HG03432 (cell line): ENCODE data around the gene XCR1.
A peak's percentile ranks its signal among the peaks of the same experiment; 100 is the strongest.
"Not testable (repeated sequence)": the region's sequence is repeated elsewhere in the genome, so short reads cannot be mapped to it uniquely, and the experiment has no call there.

Experiments
- ATAC-seq: cut with Tn5 transposase; IDR thresholded peaks from one replicate; pipeline ENCODE4 v1.9.1; 2021; ENCODE audit warnings: mild to moderate bottlenecking, moderate library complexity; ENCODE audit not compliant: unreplicated experiment

Gene XCR1

DNA sequence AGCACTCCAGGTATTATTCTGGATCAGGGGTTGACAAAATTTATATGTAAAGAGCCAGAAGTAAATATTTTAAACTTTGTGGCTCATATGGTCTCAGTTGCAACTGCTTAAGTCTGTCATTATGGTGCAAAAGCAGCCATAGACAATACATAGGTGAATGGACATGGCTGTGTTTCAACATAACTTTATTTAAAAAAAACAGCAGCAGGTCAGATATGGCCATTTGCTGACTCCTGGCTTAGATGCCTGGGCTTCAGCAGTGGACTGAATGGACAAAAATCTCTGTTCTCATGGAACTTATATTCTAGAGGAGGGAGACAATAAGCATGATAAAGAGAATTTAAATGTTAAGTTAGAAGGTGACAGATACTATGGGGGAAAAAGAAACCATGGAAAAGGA lies 20.0 kb downstream of the XCR1 start:
- ATAC-seq = no peak

DNA sequence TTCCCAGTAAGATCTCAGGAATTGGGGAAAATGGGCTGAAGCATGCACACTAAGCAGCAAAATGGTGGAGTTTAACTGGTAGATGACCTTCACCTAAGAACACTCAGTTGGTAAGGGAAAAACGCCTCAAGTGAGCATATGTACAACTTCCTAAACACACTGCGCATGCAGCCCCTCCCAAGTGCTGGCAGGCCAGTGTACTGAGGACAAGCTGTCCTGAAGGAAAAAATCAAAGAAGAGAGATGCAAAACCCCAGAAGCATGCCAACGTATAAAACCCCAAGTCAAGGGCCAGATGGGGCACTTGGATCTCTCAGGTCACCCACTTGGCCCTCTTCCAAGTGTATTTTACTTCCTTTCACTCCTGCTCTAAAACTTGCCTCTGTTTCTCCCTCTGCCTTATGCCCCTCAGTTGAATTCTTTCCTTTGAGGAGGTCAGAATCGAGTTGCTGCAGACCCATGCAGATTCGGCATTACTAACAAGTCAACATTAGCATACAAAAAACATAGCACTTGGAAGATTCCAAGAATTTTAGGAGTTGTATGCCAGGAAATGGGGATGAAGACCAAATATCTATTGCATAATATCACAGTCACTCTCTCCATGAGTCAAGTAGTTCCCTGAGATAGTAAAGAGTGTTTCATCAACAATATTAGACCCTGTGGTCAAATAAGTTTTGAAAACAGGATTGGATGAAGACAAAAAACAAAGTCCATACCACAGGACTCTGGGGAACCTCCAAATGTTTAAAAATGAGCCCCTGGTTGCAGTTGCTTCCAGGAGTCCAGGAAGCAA lies 20.8 kb downstream of the XCR1 start:
- ATAC-seq = no peak

DNA sequence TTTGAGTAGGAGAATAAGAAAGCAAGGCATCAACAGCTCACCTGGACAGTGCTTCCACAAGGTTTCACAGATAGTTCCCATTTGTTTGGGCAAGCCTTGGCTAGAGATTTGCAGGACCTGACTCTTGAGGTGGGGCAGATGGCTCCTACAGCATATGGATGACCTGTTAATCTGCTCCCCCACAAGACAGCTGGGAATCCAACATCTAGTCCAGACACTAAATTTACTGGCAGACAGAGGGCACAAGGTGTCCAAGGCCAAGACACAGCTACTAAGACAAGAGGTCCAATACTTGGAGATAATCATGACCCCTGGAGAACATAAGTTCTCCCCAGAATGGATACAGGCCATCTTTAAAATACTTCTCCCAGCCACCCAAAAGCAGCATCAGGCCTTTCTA lies 23.6 kb downstream of the XCR1 start:
- not testable (repeated sequence) for ATAC-seq

DNA sequence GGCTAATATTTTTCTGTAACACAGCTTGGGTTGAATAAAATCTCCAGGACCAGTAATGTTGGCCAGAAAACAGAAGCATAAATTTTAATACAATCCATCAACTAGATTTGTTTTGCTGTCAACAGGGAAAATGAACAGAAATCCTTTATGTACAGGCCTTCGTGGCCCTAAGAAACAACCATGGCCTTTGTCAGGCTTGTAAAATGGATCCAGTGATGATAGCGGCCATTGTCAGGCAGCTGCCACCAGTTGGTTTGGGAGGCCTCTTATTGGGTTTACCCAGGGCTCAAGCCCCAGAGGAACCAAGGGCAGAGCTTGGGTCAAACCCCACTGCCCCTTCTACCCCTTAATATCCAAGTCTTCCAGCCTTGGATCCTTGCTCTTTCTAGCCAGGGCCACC lies 26.1 kb downstream of the XCR1 start:
- ATAC-seq = no peak

DNA sequence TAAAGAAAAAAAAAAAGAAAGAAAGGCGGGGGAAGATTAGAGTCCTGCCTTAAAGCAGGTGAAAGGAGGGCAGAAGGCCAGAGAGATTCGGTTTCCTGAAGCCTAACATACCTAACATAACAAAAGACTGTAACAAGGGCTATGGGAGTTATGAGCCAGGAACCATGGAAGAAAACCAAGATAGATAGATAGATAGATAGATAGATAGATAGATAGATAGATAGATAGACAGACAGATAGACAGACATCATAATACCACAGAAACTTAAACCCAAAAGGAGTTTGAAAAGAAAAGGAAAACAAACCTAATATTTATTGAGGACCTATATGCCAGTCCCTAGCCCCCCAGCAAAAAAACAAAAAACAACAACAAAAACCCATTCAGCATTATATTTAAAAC lies 29.3 kb downstream of the XCR1 start:
- no peak for ATAC-seq

DNA sequence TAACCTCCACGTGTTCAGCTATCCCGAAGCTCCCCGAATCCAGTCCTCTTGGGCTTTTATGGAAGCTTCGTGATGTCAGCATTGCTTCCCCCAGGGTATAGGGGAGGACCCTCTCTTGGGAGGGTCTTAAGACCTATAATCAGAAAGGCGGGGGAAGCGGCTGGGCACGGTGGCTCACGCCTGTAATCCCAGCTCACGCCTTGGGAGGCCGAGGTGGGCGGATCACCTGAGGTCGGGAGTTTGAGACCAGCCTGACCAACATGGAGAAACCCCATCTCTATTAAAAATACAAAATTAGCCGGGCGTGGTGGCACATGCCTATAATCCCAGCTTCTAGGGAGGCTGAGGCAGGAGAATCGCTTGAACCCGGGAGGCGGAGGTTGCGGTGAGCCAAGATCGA lies 29.8 kb downstream of the XCR1 start:
- ATAC-seq = not testable (repeated sequence)

DNA sequence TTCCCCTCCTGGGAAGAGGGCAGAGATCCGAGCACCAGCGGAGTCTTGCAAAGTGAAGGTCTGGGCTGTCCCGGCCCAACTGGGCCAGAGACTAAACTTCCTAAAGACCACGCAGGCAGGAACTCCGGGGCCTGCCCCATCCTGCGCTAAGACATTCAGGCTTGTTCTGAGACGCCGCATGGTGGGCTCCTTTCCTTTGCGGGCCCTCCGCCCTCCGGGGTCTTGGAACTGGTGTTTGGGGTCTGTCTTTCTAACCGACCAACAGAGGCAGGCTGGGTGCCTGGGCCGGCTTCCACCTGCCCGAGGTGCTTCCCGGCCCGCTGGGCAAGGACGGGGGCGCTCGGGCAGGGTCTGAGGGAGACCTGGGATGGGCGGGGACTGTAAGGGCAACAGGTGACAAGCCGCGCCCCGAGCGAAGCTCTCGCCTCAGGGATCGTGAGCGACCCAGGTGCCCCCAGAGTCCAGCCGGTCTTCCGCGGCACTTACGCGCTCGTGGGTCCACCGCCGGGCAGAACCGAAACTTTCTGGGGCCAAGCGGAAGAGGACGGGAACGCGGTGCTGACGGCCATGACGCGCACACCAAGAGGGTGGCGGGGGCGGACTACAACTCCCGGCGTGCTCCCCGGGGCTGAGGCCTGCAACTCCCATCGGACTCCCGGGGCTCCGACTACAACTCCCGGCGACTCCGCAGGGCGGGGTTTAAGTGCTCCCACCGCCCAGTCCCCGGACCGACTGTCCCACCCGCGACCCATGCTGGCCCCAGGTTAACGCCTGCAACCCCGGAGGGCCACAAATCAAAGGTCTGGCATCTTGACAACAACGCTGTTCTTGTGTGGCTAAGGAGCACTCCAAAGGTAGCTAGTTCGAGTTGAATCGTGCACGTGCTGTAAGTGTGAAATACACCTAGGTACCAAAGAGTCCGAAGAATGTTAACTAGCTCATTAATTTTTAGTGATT lies 31.8 kb downstream of the XCR1 start, which contains the start of gene FYCO1:
Gene FYCO1, minus strand, starts transcription at position 589 of the 957 bp plus-strand sequence. CDS start 10,914 bp downstream, outside the sequence.
- ATAC-seq = peak; percentile 91

DNA sequence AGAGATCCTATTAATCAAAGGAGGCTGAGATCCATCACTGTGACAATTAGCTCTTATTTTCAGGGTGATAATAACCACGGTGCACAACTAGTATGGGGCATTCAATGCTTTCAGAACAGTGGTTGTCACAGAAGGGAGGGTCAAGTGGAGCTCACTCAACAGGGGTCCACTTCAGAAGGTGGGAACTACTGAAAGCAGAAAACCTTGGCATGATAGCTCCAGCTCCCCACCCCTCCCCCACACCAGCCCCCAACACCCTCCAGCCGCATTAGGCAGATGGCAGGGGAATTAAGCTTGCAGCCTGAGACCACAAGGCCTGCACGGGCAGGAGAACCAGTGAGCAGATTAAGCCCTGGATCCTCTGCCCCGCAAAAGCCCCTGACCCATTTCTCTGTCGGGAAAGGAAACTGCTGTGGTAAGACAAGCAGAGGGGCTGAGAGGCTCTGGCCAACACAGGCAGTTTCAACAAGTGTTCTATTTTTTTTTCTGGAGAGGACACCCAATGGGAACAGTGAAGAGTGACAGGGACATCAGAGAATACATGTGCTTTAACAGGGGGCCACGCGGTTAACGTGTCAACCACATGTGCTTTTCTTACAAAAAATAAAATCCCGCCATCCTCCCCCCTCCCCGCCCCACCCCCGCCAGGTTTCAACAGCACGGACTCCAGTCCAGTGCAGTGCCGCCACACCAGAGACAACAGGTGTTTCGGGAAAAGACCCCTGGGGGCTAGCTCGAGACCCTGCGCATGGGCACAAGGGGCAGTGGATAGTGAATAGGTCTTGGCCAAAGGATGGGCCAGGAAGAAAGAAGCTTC lies 32.7 kb downstream of the XCR1 start:
- ATAC-seq = peak; percentile 19

DNA sequence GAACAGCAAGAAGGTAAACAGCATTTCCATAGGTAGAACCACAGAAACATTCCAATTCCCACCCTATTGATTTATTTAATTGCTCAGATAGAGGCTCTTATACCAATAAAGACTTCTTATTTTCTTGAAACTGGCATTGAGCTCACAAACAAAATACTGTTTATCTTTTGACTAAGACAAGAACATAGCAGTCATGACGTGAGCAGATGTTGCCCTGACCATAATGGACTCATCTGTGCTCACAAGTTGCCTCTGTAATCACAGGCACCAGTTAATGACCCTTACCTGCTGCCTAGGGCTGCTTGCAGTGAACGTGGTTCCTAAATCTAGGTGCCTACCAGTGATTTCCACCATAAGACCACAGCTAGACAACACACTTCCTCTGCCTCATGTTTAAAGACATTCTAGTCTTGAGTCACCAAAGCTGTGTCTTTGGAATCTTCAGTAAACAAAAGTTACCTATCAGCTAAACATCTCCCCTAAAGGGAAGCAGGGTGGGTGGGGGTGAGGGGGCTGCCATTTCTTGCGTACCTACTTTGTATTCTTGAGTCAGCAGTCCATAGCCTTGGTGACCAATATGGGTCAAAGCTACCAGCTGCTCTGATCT lies 33.8 kb downstream of the XCR1 start:
- no peak for ATAC-seq

DNA sequence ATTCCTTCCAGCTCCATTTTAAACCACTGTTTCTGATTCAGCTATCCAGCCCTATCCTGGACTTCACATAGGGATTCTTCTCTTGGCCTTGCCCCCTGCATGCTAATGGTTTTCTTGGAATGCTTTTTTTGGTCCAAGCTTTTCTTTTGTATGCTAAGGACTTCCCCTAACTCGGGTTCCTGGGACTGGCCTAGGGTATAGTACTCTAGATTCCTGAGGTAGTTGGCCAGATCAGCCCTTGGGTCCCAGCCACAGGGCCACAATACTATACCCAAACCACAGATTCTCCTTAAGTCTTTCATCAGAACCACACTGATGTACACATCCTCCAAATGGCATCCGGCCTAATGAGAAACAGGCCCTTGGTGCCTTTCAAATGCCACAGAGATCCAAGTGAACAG lies 34.5 kb downstream of the XCR1 start:
- no peak for ATAC-seq

DNA sequence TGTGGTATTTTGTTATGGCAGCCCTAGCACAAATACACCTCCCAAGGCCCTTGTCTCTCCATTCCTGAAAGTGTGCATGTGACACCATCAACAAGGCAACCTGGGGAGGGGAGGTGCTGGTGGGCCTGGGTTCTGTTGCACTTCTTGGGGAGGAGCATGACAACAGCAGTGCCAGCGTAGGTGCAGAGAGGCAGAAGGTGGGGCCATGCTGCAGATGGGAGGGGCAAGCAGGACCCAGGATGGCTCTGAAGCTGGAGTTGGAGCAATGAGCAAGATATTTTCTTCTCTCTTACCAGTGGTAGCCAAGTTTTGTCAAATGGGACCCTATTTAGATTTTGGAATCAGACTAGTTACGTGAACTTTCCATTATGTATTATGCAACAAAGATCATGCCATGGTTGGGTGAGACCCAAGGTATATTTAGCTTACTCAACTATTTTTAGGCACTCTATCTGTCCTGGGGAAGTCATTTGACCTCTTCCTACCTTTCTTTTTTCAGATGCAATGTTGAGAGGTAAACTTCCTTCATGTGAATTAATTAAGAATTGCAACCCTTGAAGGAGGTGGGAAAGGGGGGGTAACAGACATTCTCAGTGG lies 35.1 kb downstream of the XCR1 start:
- ATAC-seq = no peak

DNA sequence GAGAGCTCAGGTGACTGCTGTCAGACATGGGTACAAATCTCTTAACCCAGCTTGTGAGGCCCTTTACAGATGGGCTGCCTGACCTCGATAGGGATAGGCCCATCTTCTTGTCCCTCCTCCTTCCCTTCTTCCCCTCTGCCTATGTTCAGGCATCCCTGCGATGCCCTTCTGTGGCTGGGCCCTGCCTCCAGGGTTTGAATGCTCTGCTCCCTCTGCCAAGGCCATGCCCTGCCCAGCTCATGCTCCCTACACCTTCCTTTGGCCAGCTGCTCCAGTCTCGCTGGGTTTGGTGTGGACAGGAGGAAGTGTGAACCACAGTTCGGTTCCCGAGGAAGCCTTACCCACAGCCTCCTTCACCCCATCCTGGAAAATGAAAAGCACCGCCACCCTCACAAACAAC lies 35.9 kb downstream of the XCR1 start:
- no peak for ATAC-seq

DNA sequence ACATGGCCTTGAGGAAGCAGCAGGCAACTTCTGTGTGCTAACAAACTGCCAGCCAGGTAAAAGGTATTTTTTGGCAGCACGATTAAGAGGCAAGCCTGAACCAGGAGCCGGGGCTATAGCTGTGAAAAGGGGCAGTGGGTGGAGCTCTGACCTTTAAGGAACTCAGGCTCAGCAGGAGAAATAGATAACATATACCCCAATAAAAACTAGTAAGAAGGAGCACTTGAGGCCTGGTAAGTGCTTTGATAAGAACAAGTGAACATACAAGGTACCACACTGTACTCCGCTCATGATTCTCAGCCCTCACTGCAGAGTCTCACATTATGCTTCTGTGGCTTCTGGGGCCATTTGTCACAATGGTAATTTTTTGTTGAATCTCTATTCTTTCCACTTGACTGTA lies 37.1 kb downstream of the XCR1 start:
- no peak for ATAC-seq

DNA sequence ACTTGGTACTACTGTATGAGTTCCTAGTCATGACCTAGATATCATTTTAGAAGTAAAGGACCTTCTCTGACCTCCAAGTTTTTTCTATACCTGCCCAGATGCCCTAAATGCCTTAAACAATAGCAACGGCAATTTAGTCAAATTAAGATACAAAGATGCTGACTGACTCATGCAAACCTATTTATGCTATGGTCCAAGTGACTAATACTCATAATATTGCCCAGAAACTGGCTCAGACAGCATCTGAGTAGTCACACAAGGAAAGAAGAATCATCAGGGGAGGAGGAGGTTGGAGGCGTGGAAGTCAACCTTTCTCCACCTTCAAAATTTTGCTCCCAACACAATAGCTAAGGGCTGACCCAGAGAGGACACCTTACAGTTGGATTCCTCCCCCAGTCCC lies 38.5 kb downstream of the XCR1 start:
- no peak for ATAC-seq

DNA sequence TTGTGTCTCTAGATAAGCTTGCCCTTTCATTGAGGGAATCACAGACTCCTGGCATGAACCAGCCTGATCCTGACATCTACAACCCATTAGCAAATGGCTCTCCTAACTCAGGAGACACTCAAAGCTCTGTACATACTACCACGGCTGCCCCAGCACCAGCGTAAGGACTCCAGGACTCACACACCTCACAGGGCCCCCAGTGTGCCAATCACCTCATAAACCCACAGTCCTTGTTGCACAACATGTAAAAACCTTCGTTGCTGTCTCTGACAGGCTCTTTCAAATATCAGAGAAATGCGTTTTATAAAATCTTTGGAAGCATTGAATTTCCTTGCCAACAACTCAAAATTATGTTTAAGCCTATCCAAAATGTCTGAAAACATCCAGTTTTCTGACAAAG lies 38.9 kb downstream of the XCR1 start:
- no peak for ATAC-seq

DNA sequence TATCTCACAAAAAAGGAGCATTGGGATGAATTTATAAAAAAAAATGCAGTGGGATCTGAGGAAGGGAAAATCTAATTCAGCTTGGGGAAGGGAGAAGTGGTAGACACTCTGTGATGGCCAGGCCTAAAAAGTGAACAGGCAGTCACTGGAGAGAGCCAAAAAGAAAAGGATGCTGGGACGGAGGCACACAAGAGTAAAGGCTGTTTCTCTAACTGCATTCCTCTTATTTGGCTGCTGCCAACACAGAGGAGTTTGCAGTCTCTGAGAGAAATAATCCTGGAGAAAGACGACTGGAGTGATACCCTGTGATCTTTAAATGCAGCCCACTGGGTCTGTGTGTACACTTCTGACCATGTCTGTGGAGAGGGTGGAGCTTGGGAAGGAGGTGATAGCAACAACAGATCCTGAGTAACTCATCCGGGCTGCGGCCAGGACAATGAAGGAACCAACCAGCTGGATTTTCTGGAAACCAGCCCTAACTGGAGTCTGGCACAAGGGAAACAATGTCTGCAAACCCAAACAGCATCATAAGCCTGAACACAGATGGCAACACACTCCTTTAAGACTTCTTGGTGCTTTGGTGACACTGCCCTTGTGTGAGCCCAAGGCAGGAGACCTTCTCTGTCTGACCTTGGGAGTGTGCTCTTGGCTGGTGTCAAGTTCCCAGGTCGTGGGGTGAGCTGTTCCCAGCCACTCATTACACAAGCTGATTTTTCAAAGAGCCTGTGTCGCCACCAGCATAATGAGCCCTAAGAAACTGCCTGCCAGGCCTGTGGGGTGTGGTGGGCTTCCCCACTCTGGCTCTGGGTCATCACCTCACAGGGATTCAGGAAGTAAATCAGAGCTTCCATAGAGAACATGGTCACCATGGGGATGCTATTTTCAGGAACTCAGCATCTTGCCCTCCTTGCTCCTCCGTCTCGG lies 39.7 kb downstream of the XCR1 start:
- ATAC-seq = no peak

DNA sequence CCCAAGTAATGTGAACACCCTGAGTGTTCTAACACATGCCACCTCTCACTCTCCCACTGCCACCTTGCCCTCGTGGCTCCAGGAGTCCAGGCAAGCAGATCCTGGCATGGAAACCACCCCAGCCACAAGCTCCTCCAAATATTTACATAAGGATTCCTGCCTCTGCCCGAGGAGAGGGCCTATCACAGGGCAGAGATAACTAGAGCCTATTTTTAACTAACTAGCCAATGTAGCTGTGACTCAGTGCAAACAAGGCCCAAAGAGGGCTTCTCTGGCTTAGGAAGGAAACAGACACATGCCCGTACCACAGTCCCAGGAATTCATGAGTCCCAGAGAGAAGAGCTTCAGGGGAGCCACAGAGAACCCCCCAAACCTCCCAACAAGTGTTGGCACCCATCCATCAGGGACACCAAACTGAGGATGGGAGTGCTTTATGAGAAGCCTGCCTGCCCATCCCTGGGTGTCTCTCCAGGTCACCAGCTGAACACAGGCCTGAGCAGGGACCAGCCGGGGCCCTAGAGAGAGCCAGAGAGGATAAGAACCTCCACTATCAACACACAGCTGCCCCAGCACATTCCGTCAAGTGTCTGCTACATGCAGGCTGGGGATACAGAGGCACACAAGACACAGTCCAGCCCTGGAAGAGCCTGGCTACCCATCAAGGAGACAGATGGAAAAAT lies 40.8 kb downstream of the XCR1 start:
- no peak for ATAC-seq

DNA sequence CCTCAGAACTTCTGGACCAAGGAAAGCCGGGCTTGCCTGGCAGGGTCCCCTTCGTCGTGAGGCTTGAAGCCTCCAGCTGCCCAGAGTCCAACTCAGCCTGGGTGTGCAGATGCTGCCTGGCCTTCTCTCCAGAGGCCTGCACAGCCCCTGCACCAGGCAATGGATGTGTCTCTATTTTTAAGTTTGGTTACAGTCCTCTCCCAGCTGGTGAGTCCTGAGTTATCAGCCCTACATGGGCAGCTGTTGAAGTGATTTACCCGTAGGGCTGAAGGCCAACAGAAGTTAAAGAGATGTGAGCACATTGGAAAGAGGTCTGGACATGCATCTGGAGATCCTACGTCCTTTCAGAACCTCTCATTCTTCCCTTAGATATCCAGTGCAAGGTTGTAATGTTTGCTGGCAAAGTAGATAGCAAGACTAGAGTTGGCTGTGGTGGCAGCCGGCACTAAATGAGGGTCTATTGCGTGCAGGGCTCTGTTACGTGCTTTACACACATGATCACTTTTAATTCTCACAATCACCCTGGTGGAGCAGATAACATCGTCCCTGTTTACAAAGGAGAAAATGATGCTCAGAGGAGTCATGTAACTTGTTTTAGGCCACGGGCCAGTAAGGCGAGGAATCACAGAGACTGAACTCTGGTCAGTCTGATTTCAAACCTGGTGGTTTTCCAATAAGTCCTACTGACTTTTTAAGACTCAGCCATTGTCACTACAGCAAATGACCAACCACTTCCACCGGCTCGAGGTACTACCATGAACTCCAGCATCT lies 41.6 kb downstream of the XCR1 start:
- no peak for ATAC-seq
